ENCODE measurements around the gene GLB1L3. TPM values are rescaled to one million over a fixed set of nuclear protein-coding genes. Genes with fewer than 3 reads are reported as not detected.

Gene GLB1L3
- 10.9 and 11.2 TPM in 2 replicates for total RNA-seq

- intact Hi-C loops (cut with micrococcal nuclease) = loop anchor here (1.0 to 5.0 kb wide), 9 partner anchors 13 to 327 kb away; partner anchors contain the start of genes ACAD8, B3GAT1, GLB1L2 and JAM3
These were observed at the start of gene GLB1L3 for GRCh38 chr11:134275534-134276395. TSS of gene GLB1L3 (plus strand) at chr11:134276379. CDS start at chr11:134276741, 362 bp downstream.

- intact Hi-C loops (cut with micrococcal nuclease) = no loop called here
These were observed 49.3 kb upstream of the GLB1L3 start for GRCh38 chr11:134226806-134227325.

GRCh38 chr11:134228625-134229024 is 47.6 kb upstream of the GLB1L3 start:
- intact Hi-C loops (cut with micrococcal nuclease) = no loop called here

- intact Hi-C loops (cut with micrococcal nuclease) = no loop called here
These were observed 46.9 kb upstream of the GLB1L3 start for GRCh38 chr11:134229126-134229790.

GRCh38 chr11:134230339-134230738 is 45.8 kb upstream of the GLB1L3 start:
- intact Hi-C loops (cut with micrococcal nuclease) = no loop called here

- intact Hi-C loops (cut with micrococcal nuclease) = no loop called here
These were observed 44.1 kb upstream of the GLB1L3 start for GRCh38 chr11:134231958-134232659.

GRCh38 chr11:134233729-134234179 is 42.4 kb upstream of the GLB1L3 start:
- intact Hi-C loops (cut with micrococcal nuclease) = no loop called here

- intact Hi-C loops (cut with micrococcal nuclease) = no loop called here
These were observed 40.8 kb upstream of the GLB1L3 start for GRCh38 chr11:134235399-134235798.

- intact Hi-C loops (cut with micrococcal nuclease) = no loop called here
These were observed 39.2 kb upstream of the GLB1L3 start for GRCh38 chr11:134236834-134237556.

- intact Hi-C loops (cut with micrococcal nuclease) = no loop called here
These were observed 38.6 kb upstream of the GLB1L3 start for GRCh38 chr11:134237557-134237922.

- intact Hi-C loops (cut with micrococcal nuclease) = no loop called here
These were observed 37.2 kb upstream of the GLB1L3 start for GRCh38 chr11:134238956-134239355.

GRCh38 chr11:134240592-134240991 is 35.6 kb upstream of the GLB1L3 start:
- intact Hi-C loops (cut with micrococcal nuclease) = no loop called here

GRCh38 chr11:134242376-134242775 is 33.8 kb upstream of the GLB1L3 start:
- intact Hi-C loops (cut with micrococcal nuclease) = no loop called here

- intact Hi-C loops (cut with micrococcal nuclease) = loop anchor here (1.0 kb wide), 2 partner anchors 19 to 37 kb away; no protein-coding TSS in a partner anchor
These were observed 32.3 kb upstream of the GLB1L3 start for GRCh38 chr11:134243913-134244312.

- intact Hi-C loops (cut with micrococcal nuclease) = loop anchor here (1.0 kb wide), 2 partner anchors 19 to 37 kb away; no protein-coding TSS in a partner anchor
These were observed 31.6 kb upstream of the GLB1L3 start for GRCh38 chr11:134244593-134244992.

- intact Hi-C loops (cut with micrococcal nuclease) = no loop called here
These were observed 30.7 kb upstream of the GLB1L3 start for GRCh38 chr11:134245434-134245833.

- intact Hi-C loops (cut with micrococcal nuclease) = no loop called here
These were observed 30.1 kb upstream of the GLB1L3 start for GRCh38 chr11:134246100-134246499.

- intact Hi-C loops (cut with micrococcal nuclease) = no loop called here
These were observed 29.5 kb upstream of the GLB1L3 start for GRCh38 chr11:134246678-134247077.

- intact Hi-C loops (cut with micrococcal nuclease) = no loop called here
These were observed 27.2 kb upstream of the GLB1L3 start for GRCh38 chr11:134248910-134249480.

- intact Hi-C loops (cut with micrococcal nuclease) = no loop called here
These were observed 25.9 kb upstream of the GLB1L3 start for GRCh38 chr11:134250246-134250645.
